ENCODE results near the gene AXIN2.
"Not testable (repeated sequence)": the region's sequence is repeated elsewhere in the genome, so short reads cannot be mapped to it uniquely, and the experiment has no call there.

The AXIN2 gene

DNA sequence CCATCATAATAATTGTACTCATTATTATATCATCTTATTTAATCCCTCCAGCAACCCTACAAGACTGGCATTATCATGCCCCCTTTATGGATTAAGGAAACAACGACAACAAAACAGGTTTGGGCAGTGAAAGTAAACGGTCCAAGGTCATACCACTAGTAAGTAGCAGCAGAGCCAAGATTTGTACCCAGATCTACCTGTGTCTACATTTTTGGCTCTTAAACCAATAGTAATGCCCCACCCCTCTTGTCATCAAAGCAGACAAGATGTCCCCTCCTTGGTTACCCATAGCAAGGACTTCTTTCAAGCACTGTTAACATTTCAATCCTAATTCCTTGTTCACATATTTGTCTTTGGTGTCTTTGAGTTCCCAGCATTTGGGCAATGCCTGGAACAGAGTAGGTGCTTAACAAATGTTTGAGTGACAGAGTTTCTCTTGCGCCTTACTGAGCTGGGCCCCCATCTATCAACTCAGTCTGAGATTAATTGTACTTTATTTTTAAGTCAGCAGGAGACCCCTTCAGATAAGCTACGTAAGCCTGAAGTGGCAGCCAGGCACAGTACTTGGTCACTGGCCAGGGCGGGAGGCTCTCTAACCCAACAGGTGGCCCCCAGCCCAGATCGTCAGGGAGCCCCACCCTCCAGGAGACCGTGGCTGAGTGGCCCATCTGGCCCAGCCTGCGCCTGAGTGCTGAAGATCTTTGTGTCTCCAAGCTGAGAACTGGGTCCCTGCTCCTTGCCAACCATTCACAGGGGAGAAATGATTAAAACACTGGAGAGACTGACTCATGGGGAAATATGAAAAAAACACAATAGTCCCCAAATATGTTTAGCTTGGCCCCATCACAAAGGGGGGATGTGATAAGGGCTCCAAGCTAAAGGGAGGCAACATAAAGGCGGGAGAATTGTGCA, 75.8 kb downstream of the AXIN2 start:
- no peak overlapping the region for H3K27ac ChIP-seq (ENCODE audit: insufficient read depth in 1 of 2, low read depth in 1 of 2, low read length in 2 of 2, poor library complexity in 1 of 2, severe bottlenecking in 2 of 2)
- 85% methylated on average over 8 of the region's 9 CpGs for WGBS (ENCODE audit: insufficient coverage)
- no peak for DNase-seq
- POLR2A ChIA-PET: no interaction called here
- CTCF ChIA-PET: no interaction called here
- no peaks in the 10 kb centered on the region for H3K4me1 ChIP-seq (ENCODE audit: control extremely low read depth in 1 of 4, control insufficient read depth in 4 of 4, insufficient read depth in 4 of 4, low read length in 3 of 4)
- H3K27me3 ChIP-seq (replicated peaks in 2 of 5; ENCODE audit: control insufficient read depth in 4 of 5, insufficient read depth in 5 of 5, low read length in 4 of 5): peaks cover 0 to 4% (median 0%) of the 10 kb centered on the region in 5 experiments
- H3K9me3 ChIP-seq (ENCODE audit: control extremely low read depth in 1 of 5, control insufficient read depth in 4 of 5, insufficient read depth in 2 of 5, low read depth in 1 of 5, low read length in 4 of 5): no peaks in the 10 kb centered on the region
- H3K36me3 ChIP-seq (ENCODE audit: control insufficient read depth in 4 of 4, insufficient read depth in 4 of 4, low read length in 3 of 4): no peaks in the 10 kb centered on the region
- no peak overlapping the region for H3K4me3 ChIP-seq (ENCODE audit: control insufficient read depth in 1 of 7, extremely low read depth in 1 of 7, insufficient read depth in 4 of 7, low read depth in 2 of 7, low read length in 6 of 7)

DNA sequence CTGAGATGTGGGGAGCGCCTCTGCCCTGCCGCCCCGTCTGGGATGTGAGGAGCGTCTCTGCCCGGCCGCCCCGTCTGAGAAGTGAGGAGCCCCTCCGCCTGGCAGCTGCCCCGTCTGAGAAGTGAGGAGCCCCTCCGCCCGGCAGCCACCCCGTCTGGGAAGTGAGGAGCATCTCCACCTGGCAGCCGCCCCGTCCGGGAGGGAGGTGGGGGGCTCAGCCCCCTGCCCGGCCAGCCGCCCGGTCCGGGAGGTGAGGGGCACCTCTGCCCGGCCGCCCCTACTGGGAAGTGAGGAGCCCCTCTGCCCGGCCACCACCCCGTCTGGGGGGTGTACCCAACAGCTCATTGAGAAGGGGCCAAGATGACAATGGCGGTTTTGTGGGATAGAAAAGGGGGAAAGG, 77.0 kb downstream of the AXIN2 start:
- H3K27me3 ChIP-seq (replicated peaks in 2 of 5; ENCODE audit: control insufficient read depth in 4 of 5, insufficient read depth in 5 of 5, low read length in 4 of 5); H3K4me1 ChIP-seq (ENCODE audit: control extremely low read depth in 1 of 4, control insufficient read depth in 4 of 4, insufficient read depth in 4 of 4, low read length in 3 of 4); H3K27ac ChIP-seq (ENCODE audit: insufficient read depth in 1 of 2, low read depth in 1 of 2, low read length in 2 of 2, poor library complexity in 1 of 2, severe bottlenecking in 2 of 2); H3K9me3 ChIP-seq (ENCODE audit: control extremely low read depth in 1 of 5, control insufficient read depth in 4 of 5, insufficient read depth in 2 of 5, low read depth in 1 of 5, low read length in 4 of 5); H3K4me3 ChIP-seq (ENCODE audit: control insufficient read depth in 1 of 7, extremely low read depth in 1 of 7, insufficient read depth in 4 of 7, low read depth in 2 of 7, low read length in 6 of 7); DNase-seq; CTCF ChIA-PET; H3K36me3 ChIP-seq (ENCODE audit: control insufficient read depth in 4 of 4, insufficient read depth in 4 of 4, low read length in 3 of 4); POLR2A ChIA-PET: not testable (repeated sequence)
- WGBS (ENCODE audit: insufficient coverage): 100% methylated on average over 1 of the region's 24 CpGs

DNA sequence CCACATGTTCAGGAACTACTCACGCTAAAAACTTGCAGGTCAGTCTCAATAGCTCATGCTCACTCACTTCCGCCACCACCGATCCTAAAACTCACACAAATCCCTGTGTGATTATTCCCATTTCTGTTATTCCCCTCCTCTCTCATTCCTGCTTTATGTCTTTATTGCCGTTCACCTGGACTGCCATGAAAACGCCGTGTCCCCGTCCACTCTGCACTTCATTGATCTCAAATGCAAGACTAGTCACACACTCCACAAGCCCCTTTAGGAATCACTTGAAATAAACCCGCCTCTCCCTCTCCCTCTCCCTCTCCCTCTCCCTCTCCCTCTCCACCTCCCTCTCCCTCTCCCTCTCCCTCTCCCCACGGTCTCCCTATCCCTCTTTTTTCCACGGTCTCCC, 78.0 kb downstream of the AXIN2 start:
- Histone ChIP-seq H3K36me3 (ENCODE audit: control insufficient read depth in 4 of 4, insufficient read depth in 4 of 4, low read length in 3 of 4) (no peaks in the 10 kb centered on the region), H3K4me3 (ENCODE audit: control insufficient read depth in 1 of 7, extremely low read depth in 1 of 7, insufficient read depth in 4 of 7, low read depth in 2 of 7, low read length in 6 of 7) (no peak overlapping the region), H3K4me1 (ENCODE audit: control extremely low read depth in 1 of 4, control insufficient read depth in 4 of 4, insufficient read depth in 4 of 4, low read length in 3 of 4) (no peaks in the 10 kb centered on the region), H3K9me3 (ENCODE audit: control extremely low read depth in 1 of 5, control insufficient read depth in 4 of 5, insufficient read depth in 2 of 5, low read depth in 1 of 5, low read length in 4 of 5) (no peaks in the 10 kb centered on the region), H3K27ac (ENCODE audit: insufficient read depth in 1 of 2, low read depth in 1 of 2, low read length in 2 of 2, poor library complexity in 1 of 2, severe bottlenecking in 2 of 2) (no peak overlapping the region), H3K27me3 (replicated peaks in 2 of 5; ENCODE audit: control insufficient read depth in 4 of 5, insufficient read depth in 5 of 5, low read length in 4 of 5) (peaks cover 0 to 4% (median 0%) of the 10 kb centered on the region in 5 experiments)
- ChIA-PET POLR2A (no interaction called here), CTCF (no interaction called here)
- WGBS (ENCODE audit: insufficient coverage): 100% methylated on average over 3 of the region's 10 CpGs
- no peak for DNase-seq

DNA sequence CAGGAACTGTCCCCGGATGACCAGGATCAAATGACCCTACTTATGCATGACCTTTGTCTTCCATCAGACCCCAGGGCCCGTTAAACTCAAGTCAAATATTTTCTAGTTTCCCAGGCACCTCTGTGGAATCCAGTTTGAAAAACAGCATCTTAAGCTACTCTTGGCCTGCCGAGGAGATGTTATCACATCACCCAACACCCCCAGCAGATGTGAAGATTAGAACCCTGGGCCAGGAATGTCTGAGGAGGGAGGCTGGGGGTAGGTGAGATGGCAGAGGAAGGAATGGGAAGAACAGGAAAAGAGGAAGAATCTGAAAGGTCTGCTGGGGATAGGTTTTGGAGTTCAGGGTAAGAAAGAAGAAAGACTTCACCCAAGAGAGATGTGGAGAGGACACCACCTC, 79.2 kb downstream of the AXIN2 start:
- WGBS (ENCODE audit: insufficient coverage): 79% methylated on average over 2 of the region's 3 CpGs
- Histone ChIP-seq H3K27me3 (replicated peaks in 2 of 5; ENCODE audit: control insufficient read depth in 4 of 5, insufficient read depth in 5 of 5, low read length in 4 of 5) (peaks cover 0 to 4% (median 0%) of the 10 kb centered on the region in 5 experiments), H3K27ac (ENCODE audit: insufficient read depth in 1 of 2, low read depth in 1 of 2, low read length in 2 of 2, poor library complexity in 1 of 2, severe bottlenecking in 2 of 2) (no peak overlapping the region), H3K4me3 (ENCODE audit: control insufficient read depth in 1 of 7, extremely low read depth in 1 of 7, insufficient read depth in 4 of 7, low read depth in 2 of 7, low read length in 6 of 7) (no peak overlapping the region), H3K9me3 (ENCODE audit: control extremely low read depth in 1 of 5, control insufficient read depth in 4 of 5, insufficient read depth in 2 of 5, low read depth in 1 of 5, low read length in 4 of 5) (no peaks in the 10 kb centered on the region), H3K4me1 (ENCODE audit: control extremely low read depth in 1 of 4, control insufficient read depth in 4 of 4, insufficient read depth in 4 of 4, low read length in 3 of 4) (no peaks in the 10 kb centered on the region), H3K36me3 (ENCODE audit: control insufficient read depth in 4 of 4, insufficient read depth in 4 of 4, low read length in 3 of 4) (no peaks in the 10 kb centered on the region)
- no peak for DNase-seq
- ChIA-PET POLR2A (no interaction called here), CTCF (no interaction called here)

DNA sequence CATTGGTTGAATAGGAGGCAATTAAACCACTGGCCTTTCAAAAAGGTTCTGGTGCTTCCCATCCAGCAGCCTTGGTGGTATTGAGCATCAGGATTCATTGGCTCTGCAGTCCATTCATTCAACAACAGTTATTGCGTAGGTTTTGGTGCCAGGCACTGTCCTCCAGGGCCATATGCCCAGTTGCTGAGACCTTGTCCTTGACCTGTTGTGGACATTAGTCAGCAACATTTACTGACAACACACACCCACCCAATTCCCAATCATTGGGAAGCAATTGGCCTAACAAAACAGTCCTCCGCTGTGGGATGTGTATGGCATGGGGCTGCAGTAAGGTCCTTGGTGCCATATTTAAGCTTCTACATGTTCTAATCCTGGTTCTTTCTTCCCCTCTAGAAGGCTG, 82.2 kb downstream of the AXIN2 start:
- H3K4me1 ChIP-seq (ENCODE audit: control extremely low read depth in 1 of 4, control insufficient read depth in 4 of 4, insufficient read depth in 4 of 4, low read length in 3 of 4): no peaks in the 10 kb centered on the region
- POLR2A ChIA-PET: no interaction called here
- no peak overlapping the region for H3K27ac ChIP-seq (ENCODE audit: insufficient read depth in 1 of 2, low read depth in 1 of 2, low read length in 2 of 2, poor library complexity in 1 of 2, severe bottlenecking in 2 of 2)
- H3K27me3 ChIP-seq (replicated peaks in 2 of 5; ENCODE audit: control insufficient read depth in 4 of 5, insufficient read depth in 5 of 5, low read length in 4 of 5): peaks cover 0 to 6% (median 0%) of the 10 kb centered on the region in 5 experiments
- CTCF ChIA-PET: no interaction called here
- no peak overlapping the region for H3K4me3 ChIP-seq (ENCODE audit: control insufficient read depth in 1 of 7, extremely low read depth in 1 of 7, insufficient read depth in 4 of 7, low read depth in 2 of 7, low read length in 6 of 7)
- DNase-seq: no peak
- 100% methylated on average over 1 of the region's 2 CpGs for WGBS (ENCODE audit: insufficient coverage)
- no peaks in the 10 kb centered on the region for H3K36me3 ChIP-seq (ENCODE audit: control insufficient read depth in 4 of 4, insufficient read depth in 4 of 4, low read length in 3 of 4)
- peaks cover 0 to 2% (median 0%) of the 10 kb centered on the region in 5 experiments for H3K9me3 ChIP-seq (ENCODE audit: control extremely low read depth in 1 of 5, control insufficient read depth in 4 of 5, insufficient read depth in 2 of 5, low read depth in 1 of 5, low read length in 4 of 5)

Data from common myeloid progenitor, CD34-positive (primary cell).